Transverse colon (tissue), 4 donors: Measurements from ENCODE around the gene TIAL1. TPM values are rescaled to one million over a fixed set of nuclear protein-coding genes. Genes with fewer than 3 reads are reported as not detected.

ENCODE experiments used
- DNase-seq: peaks from one replicate; pipeline ENCODE4 v3.0.0-alpha.2; 2019
- H3K27ac ChIP-seq, 4 donors: fragments of 200-600 bp; sonication (generic); 2 replicates each; pipeline ENCODE4 v1.5.1; 2016 to 2018; ENCODE audit warnings: inconsistent platforms in 4 of 4
- H3K27me3 ChIP-seq: fragments of 200-600 bp; sonication (generic); 2 replicates; pipeline ENCODE4 v1.5.1; 2017; ENCODE audit warnings: inconsistent platforms
- H3K36me3 ChIP-seq, 4 donors: fragments of 200-600 bp; sonication (generic); 2 replicates each; pipeline ENCODE4 v1.5.1; 2017 to 2019; ENCODE audit warnings: inconsistent platforms in 4 of 4
- H3K4me1 ChIP-seq, 4 donors: fragments of 200-600 bp; sonication (generic); 2 replicates each; pipeline ENCODE4 v1.5.1; 2017 to 2020; ENCODE audit warnings: inconsistent platforms in 4 of 4
- H3K4me3 ChIP-seq, 4 donors: fragments of 200-600 bp; sonication (generic); 1 replicate in 1 of 4; 2 replicates in 3 of 4; pipeline versions ENCODE4 v1.5.1 to v1.6.1; 2017 to 2019; ENCODE audit warnings: inconsistent platforms in 4 of 4
- H3K9me3 ChIP-seq, 2 donors: fragments of 200-600 bp; sonication (generic); 2 replicates each; pipeline ENCODE4 v1.5.1; 2017 to 2019; ENCODE audit warnings: inconsistent platforms in 2 of 2
- EP300 ChIP-seq: sonication (generic); formaldehyde crosslinking; IDR thresholded peaks from one replicate; pipeline ENCODE4 v1.6.1; 2017; ENCODE audit warnings: antibody characterized with exemption, low read depth
- POLR2A ChIP-seq: fragments of 450-650 bp; IDR thresholded peaks from one replicate; pipeline ENCODE4 v1.6.1; 2016; ENCODE audit warnings: antibody characterized with exemption, mild to moderate bottlenecking, moderate library complexity
- POLR2AphosphoS5 ChIP-seq, 3 donors: sonication (generic); formaldehyde crosslinking; IDR thresholded peaks; one replicate each; pipeline ENCODE4 v1.6.1; 2016; ENCODE audit warnings: antibody characterized with exemption in 3 of 3
- WGBS, 2 donors: methylation state at CpG; one replicate each; pipeline ENCODE4 v1.1.5; 2018; ENCODE audit warnings: low coverage in 1 of 2; 5-methylcytosine and 5-hydroxymethylcytosine counted together
- in situ Hi-C, 4 donors: fragments of 200-750 bp; cut with MboI; loops; one replicate each; pipeline versions ENCODE4 v1.15.0 to v1.15.1; 2017; ENCODE audit warnings: low sequenced_read_pairs in 3 of 4, low pct_ligation_motif_present in 1 of 4, low pct_unique_long_range_greater_than_20kb in 1 of 4
- intact Hi-C: fragments of 100-400 bp; cut with DNase I; formaldehyde crosslinking; loops from one replicate; pipeline ENCODE4 v1.15.1; 2023; ENCODE audit warnings: low total_unique reads
- total RNA-seq, 4 donors: library from RNA; depleted of rRNA; stranded (reverse); fragments of >200 nt; gene quantifications; one replicate each; pipeline ENCODE4 v1.1.0, GENCODE V29; 2016
- TF ChIP-seq, protein P1 (sequence below), 5 experiments: fragments of 200-600 bp in 3 of 5; fragments of 450-650 bp in 2 of 5; sonication (generic) in 3 of 5; IDR thresholded peaks; 1 replicate in 2 of 5; 2 replicates in 3 of 5; pipeline ENCODE4 v1.5.1; 2016 to 2017; ENCODE audit warnings: antibody characterized with exemption in 5 of 5, inconsistent platforms in 3 of 5, mild to moderate bottlenecking in 2 of 5, moderate library complexity in 1 of 5

The TIAL1 gene
- total RNA-seq, 4 donors from 2014 or later: 35.2 to 117 (median 66.7) TPM

DNA sequence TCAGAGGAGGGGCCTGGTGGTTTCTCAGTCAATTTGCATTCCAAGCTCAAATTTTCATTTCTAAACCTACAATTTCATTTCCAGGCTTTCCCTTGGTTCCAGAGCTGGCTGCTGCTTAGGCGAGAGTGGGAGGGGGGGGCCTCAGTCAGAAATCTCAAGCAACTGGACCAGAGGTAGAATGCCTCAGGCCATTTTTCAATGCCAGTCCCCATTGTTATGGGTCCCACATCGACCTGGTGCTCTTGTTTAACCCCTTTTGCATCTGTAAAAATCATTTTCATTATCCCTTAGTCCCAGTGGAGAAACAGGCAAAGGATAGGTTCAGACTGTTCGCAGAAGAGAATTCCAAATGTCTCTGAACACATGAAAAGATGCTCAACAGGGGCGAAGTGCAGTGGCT is 40.9 kb upstream of the TIAL1 start:
- WGBS, 2 donors: 78 to 100% methylated on average over 2 to 4 of the region's 4 CpGs
- Histone ChIP-seq H3K9me3 (no peaks in the 10 kb centered on the region), H3K4me3 (no peak overlapping the region), H3K27me3 (no peaks in the 10 kb centered on the region), H3K36me3 (no peaks in the 10 kb centered on the region), H3K4me1 (peaks cover 0 to 5% (median 3%) of the 10 kb centered on the region in 4 donors), H3K27ac (no peak overlapping the region)
- DNase-seq: no peak
- in situ Hi-C loops (no loop called here), intact Hi-C loops (no loop called here)
- TF ChIP-seq POLR2A (no peak), EP300 (no peak), POLR2AphosphoS5 (IDR thresholded peaks at IDR 0.05) (no peak)
- TF ChIP-seq, protein P1, sequence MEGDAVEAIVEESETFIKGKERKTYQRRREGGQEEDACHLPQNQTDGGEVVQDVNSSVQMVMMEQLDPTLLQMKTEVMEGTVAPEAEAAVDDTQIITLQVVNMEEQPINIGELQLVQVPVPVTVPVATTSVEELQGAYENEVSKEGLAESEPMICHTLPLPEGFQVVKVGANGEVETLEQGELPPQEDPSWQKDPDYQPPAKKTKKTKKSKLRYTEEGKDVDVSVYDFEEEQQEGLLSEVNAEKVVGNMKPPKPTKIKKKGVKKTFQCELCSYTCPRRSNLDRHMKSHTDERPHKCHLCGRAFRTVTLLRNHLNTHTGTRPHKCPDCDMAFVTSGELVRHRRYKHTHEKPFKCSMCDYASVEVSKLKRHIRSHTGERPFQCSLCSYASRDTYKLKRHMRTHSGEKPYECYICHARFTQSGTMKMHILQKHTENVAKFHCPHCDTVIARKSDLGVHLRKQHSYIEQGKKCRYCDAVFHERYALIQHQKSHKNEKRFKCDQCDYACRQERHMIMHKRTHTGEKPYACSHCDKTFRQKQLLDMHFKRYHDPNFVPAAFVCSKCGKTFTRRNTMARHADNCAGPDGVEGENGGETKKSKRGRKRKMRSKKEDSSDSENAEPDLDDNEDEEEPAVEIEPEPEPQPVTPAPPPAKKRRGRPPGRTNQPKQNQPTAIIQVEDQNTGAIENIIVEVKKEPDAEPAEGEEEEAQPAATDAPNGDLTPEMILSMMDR (IDR thresholded peaks at IDR 0.05): no peak

- intact Hi-C loops: no loop called here
- no peaks in the 10 kb centered on the region for H3K4me1 ChIP-seq
- TF ChIP-seq POLR2A (no peak), EP300 (no peak), POLR2AphosphoS5 (IDR thresholded peaks at IDR 0.05) (no peak)
- TF ChIP-seq, protein P1 (IDR thresholded peaks at IDR 0.05): no peak
- 75 to 80% methylated on average over 1 of the region's 1 CpG for WGBS, 2 donors
- no peaks in the 10 kb centered on the region for H3K36me3 ChIP-seq
- in situ Hi-C loops: no loop called here
- DNase-seq: no peak
- no peak overlapping the region for H3K27ac ChIP-seq
- H3K27me3 ChIP-seq: no peaks in the 10 kb centered on the region
- H3K4me3 ChIP-seq: no peak overlapping the region
- H3K9me3 ChIP-seq: no peaks in the 10 kb centered on the region
These were observed 37.4 kb upstream of the TIAL1 start for GRCh38 chr10:119634219-119634544.

GRCh38 chr10:119633538-119634218 is 36.9 kb upstream of the TIAL1 start:
- Histone ChIP-seq H3K27me3 (no peaks in the 10 kb centered on the region), H3K36me3 (no peaks in the 10 kb centered on the region), H3K4me1 (no peaks in the 10 kb centered on the region), H3K4me3 (no peak overlapping the region), H3K9me3 (no peaks in the 10 kb centered on the region), H3K27ac (no peak overlapping the region)
- in situ Hi-C loops: no loop called here
- TF ChIP-seq POLR2A: no peak
- TF ChIP-seq POLR2AphosphoS5 (IDR thresholded peaks at IDR 0.05): no peak
- TF ChIP-seq, protein P1 (IDR thresholded peaks at IDR 0.05): no peak
- TF ChIP-seq EP300: no peak
- intact Hi-C loops: no loop called here
- no peak for DNase-seq
- WGBS, 2 donors: 83 to 95% methylated on average over 3 of the region's 3 CpGs

DNA sequence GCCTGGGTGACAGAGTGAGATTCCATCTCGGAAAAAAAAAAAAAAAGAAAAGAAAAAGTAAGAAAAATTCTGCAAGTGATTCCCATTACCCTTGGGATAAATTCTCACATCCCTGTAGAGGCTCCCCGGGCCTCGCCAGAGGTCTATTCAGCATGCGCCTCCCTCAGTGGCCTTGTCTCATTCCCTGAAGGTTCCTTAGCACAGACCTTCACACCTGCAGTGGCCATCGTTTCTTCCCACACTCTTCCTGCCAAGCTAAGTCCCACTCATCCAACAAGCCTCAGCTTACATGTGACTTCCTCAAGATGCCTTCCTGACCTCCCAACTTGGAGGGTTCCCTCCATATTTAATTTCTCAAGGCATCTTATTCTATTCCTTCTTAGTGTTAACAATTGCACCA is 33.5 kb upstream of the TIAL1 start:
- Histone ChIP-seq H3K9me3 (no peaks in the 10 kb centered on the region), H3K27ac (no peak overlapping the region), H3K4me1 (no peaks in the 10 kb centered on the region), H3K4me3 (no peak overlapping the region), H3K27me3 (no peaks in the 10 kb centered on the region), H3K36me3 (no peaks in the 10 kb centered on the region)
- in situ Hi-C loops (no loop called here), intact Hi-C loops (no loop called here)
- TF ChIP-seq POLR2AphosphoS5 (IDR thresholded peaks at IDR 0.05) (no peak), POLR2A (no peak)
- TF ChIP-seq, protein P1 (IDR thresholded peaks at IDR 0.05): no peak
- 71 to 90% methylated on average over 1 to 5 of the region's 5 CpGs for WGBS, 2 donors
- DNase-seq: no peak
